GM18526 (cell line): ENCODE results near the gene ASIC3.

Experiments used
- POLR2A ChIP-seq: IDR thresholded peaks from 3 replicates; pipeline ENCODE4 v1.6.1; 2011; ENCODE audit not compliant: insufficient read length; ENCODE audit errors: extremely low read depth

Gene ASIC3

GRCh38 chr7:151068069-151068773 lies 19.9 kb downstream of the ASIC3 start:
- no peak for TF ChIP-seq POLR2A

- no peak for TF ChIP-seq POLR2A
Measured at GRCh38 chr7:151069841-151070573, 21.7 kb downstream of the ASIC3 start.

GRCh38 chr7:151070574-151070960 lies 22.2 kb downstream of the ASIC3 start:
- TF ChIP-seq POLR2A = no peak

DNA sequence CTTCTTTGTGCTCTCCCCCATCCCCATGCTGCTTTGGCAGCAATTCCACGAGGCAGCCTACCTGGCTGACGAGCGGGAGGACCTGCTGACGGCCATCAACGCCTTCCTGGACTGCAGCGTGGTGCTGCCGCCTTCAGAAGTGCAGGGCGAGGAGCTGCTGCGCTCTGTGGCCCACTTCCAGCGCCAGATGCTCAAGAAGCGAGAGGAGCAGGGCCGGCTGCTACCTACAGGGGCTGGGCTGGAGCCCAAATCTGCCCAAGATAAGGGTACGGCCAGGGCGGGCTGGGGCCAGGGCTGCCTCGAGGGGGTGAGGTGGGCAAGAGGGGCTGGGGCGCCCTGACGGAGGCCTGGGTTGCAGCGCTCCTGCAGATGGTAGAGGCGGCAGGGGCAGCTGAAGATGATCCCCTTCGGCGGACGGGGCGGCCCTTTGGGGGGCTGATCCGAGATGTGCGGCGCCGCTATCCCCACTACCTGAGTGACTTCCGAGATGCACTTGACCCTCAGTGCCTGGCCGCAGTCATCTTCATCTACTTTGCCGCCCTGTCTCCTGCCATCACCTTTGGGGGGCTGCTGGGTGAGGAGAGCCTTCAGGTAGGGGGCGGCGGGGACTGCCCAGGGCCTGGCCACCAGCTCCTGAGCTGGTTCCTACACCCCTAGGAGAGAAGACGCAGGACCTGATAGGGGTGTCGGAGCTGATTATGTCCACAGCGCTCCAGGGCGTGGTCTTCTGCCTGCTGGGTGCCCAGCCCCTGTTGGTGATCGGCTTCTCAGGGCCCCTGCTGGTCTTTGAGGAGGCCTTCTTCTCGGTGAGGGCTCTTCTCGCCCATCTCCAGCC lies 22.9 kb downstream of the ASIC3 start:
- TF ChIP-seq POLR2A = no peak

DNA sequence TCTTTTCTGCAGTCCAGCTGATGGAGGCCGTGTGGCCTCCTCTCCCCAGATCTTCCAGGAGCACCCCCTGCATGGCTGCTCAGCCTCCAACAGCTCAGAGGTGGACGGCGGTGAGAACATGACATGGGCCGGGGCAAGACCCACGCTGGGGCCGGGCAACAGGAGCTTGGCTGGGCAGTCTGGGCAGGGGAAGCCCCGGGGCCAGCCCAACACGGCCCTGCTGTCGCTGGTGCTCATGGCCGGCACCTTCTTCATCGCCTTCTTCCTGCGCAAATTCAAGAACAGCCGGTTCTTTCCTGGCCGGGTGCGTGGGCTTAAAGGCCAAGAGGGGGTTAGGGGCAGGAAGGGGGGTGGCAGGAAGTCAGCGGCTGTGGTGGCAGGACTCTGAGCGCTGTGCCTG lies 25.7 kb downstream of the ASIC3 start:
- TF ChIP-seq POLR2A = no peak

- no peak for TF ChIP-seq POLR2A
Measured at GRCh38 chr7:151074817-151075661, 26.7 kb downstream of the ASIC3 start.

DNA sequence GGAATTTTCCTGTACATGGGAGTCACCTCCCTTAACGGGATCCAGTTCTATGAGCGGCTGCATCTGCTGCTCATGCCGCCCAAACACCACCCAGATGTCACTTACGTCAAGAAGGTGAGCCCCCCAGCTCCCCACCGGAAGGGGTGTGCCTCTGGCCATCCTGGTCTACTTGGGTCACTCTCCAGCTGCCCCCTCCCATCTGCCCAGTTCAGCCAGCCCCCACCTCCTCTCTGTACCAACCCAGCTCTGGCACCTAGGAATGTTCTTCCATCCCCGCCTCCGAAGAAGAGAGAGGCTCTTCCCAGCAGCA lies 27.3 kb downstream of the ASIC3 start:
- no peak for TF ChIP-seq POLR2A

- peak; percentile 36 for TF ChIP-seq POLR2A
Measured at GRCh38 chr7:151075978-151076426, 27.7 kb downstream of the ASIC3 start.

DNA sequence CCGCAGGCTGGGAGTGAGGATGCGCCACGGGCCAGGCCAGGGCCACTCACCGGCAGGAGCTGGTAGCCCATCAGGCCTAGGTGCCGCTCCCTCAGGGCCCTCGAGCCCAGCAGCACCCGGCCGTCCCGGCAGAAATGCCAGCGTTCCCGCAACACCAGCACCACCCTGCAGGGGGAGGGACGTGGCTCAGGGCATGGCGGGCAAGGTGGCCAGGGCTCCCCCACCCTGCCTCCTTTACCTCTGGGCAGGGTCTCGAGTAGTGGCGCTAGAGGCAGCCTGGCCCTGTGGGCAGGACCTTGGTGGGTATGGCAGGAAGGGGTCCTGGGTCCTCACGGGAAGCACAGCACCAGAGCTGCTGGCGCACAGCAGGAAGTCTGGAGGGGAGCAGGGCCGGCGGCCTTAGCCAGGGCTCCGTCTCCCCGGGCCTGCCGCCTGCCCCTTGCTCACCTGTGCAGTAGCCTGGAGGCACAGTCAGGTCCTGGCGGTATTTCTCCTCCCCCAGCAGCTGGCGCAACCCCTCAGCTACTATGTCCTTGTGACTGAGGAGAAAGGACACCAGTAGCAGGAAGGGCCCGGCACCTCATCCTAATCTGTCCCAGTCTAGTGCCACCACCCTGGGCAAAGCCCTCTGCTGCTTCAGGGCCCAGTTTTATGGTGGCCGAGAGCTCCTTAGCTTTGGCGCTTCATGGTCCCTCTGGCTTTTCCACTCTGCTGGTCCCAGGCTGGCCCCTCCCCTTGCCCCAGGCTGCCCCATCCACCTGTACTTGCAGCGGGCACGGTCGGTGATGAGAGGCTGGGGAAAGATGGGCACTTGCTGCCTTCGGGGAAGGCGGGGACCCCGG lies 28.8 kb downstream of the ASIC3 start:
- TF ChIP-seq POLR2A = no peak

GRCh38 chr7:151077705-151078232 lies 29.4 kb downstream of the ASIC3 start:
- TF ChIP-seq POLR2A = no peak

DNA sequence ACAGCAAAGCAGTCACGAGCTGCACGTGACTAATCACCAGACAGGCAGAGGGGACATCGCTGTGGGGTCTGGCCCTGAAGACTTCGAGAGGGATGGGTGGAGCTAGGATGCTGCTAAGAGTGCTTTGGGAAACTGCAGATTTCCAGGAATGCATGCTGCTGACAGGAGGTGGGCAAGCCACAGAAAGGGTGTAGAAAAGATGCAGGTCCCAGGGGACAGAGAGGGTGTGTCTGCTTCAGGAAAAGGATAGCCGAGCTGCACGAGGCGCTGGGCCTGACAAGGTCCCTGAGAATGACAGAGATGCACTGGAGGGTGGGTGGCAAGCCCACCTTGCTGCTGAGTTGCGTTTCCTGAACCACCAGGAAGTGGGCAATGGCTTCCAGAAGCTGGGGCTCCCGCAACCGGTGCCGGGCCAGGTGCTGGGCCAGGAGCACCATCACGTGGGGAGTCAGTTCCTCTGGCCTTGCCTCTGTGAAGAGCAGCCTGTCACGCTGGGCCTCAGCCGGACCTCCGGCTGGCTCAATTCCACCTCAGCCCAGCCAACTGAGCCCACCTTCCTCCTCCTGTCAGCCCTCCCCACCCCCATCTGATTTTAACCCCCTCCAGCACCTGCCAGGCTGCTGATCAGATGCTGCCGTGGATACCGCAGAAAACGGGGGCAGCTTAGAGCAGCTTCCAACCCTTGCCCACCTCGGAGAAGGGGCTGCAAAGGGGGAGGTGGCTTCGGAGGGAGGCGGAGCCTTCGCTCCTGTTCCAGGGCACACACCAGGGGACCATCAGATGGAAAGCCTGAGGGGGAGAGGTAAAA lies 30.1 kb downstream of the ASIC3 start:
- TF ChIP-seq POLR2A = no peak

DNA sequence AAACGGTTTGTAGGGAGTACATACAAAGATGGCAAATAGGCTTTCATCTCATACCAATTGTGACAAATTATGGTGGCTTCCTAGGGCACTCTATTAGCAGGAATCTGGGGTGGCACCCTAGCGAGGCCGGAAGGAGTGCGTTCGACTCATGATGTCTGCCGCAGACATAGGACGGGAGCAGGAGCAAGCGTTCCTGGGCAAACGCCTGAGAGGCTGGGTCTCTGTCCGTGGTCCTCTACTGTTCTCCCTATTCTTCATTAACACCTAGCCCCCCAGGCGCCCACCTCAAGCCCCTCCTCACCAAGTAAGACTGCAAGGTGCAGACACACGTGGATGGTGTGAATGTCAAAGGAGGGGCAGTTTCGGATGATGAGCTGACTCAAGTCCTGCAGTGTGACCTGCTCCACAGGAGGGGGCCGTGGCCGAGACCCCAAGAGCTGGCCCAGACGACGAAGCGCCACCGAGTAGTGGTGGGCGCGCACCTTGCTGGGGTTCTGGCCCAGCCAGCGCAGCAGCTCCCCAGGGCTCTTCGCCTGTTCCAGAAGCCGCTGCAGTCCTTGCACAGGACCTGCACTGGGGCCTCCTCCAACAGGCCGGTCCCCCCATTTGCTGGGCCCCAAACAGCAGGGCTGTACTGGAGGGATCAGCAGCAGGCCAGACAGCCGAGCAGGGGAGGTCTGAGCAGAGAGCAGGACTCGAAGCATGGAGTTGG lies 31.0 kb downstream of the ASIC3 start:
- no peak for TF ChIP-seq POLR2A
